HG02571 (cell line): ENCODE measurements around the gene KRTAP5-11.
"Not testable (repeated sequence)": the region's sequence is repeated elsewhere in the genome, so short reads cannot be mapped to it uniquely, and the experiment has no call there.

Experiments
- ATAC-seq: cut with Tn5 transposase; IDR thresholded peaks from one replicate; pipeline ENCODE4 v1.9.1; 2021; ENCODE audit warnings: mild to moderate bottlenecking, moderate library complexity; ENCODE audit not compliant: unreplicated experiment

Gene KRTAP5-11

GRCh38 chr11:71558996-71559395, 23.7 kb downstream of the KRTAP5-11 start:
- no peak for ATAC-seq

DNA sequence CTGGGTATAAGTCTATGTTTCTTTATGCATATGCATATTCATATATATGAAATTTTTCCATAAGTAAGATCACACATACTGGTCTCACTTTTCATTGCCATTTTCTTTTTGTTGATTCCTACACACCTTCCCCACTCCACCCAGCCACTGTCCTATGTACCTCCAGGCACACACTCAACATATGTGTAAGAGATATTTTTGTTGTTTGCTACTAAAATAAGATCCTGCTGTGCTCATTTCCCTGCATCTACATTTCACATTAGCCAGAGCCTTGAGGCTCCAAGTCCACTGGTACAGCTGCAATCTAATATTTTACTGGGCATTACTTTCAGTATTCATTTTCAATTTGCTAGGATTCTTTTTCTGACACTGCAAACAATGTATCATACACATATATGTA, 25.4 kb downstream of the KRTAP5-11 start:
- no peak for ATAC-seq

- no peak for ATAC-seq
Observed at GRCh38 chr11:71556018-71556417, 26.7 kb downstream of the KRTAP5-11 start.

GRCh38 chr11:71555508-71555907, 27.2 kb downstream of the KRTAP5-11 start:
- no peak for ATAC-seq

DNA sequence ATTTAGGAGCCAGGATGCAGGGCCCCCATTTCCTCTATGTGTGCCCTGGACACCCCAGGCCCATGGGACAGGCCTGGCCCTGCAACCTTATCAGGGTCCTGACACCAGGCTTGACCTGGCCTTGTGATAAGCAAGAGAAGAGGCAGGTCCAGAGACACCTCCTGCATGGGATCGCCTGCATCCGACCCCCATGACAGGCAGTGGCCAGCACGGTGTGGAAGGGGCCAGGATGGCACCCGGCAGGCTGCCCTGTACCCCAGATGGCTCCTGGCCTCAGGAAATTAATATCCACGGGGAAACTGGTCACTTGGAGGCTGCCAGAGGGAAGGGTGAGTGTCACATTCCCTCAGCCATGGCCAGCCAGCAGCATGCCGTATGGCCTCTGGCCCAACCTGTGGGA, 27.7 kb downstream of the KRTAP5-11 start:
- no peak for ATAC-seq

DNA sequence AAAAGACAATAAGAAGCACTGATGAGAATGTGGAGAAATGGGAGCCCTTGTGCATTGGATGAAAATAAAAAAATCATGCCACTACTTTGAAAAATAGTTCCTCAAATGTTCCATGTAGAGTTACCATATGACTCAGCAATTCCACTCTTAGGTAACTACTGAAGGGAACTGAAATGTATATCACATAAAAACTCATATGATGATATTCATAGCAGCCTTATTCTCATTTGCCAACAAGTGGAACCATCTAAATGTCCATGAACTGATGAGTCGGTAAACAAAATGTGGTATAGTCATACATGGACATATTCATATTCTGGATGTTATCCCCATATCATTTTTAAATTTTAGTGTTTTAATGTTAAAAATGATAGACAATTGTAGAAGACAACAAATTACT, 31.0 kb downstream of the KRTAP5-11 start:
- no peak for ATAC-seq

DNA sequence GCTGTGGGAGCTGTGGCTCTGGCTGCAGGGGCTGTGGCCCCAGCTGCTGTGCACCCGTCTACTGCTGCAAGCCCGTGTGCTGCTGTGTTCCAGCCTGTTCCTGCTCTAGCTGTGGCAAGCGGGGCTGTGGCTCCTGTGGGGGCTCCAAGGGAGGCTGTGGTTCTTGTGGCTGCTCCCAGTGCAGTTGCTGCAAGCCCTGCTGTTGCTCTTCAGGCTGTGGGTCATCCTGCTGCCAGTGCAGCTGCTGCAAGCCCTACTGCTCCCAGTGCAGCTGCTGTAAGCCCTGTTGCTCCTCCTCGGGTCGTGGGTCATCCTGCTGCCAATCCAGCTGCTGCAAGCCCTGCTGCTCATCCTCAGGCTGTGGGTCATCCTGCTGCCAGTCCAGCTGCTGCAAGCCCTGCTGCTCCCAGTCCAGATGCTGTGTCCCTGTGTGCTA, 33.9 kb downstream of the KRTAP5-11 start:
- no peak for ATAC-seq

- ATAC-seq: no peak
Observed at GRCh38 chr11:71548120-71548519, 34.6 kb downstream of the KRTAP5-11 start, which contains the start of gene KRTAP5-9. TSS of gene KRTAP5-9 (plus strand) at chr11:71548420. CDS start at chr11:71548658, 238 bp downstream.

DNA sequence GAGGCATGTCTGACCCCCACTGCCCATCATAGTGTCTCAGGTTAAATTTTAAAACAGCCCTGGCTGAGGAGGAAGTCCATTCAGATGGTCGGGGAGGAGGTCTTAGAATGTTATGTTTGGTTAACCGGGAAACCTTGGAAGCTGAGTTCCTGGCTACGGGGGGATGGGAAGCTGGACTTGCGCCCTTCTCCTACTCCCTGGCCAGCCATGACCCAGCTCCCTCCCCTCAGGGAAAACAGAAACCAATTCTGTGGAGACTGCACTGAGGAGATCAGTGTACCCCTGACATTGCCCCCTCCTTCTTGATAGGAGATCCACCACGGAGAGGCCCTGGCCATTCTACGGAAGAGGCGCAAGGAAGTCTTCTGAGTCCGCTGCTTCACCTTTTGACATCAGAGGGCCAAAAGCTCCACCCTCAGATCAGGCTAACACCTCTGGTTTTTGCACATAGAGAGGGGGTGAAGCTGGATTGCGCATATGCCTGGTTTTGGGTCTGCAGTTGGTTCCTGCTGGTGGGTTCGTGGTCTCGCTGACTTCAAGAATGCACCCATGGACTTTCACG, 37.2 kb downstream of the KRTAP5-11 start:
- no peak for ATAC-seq

DNA sequence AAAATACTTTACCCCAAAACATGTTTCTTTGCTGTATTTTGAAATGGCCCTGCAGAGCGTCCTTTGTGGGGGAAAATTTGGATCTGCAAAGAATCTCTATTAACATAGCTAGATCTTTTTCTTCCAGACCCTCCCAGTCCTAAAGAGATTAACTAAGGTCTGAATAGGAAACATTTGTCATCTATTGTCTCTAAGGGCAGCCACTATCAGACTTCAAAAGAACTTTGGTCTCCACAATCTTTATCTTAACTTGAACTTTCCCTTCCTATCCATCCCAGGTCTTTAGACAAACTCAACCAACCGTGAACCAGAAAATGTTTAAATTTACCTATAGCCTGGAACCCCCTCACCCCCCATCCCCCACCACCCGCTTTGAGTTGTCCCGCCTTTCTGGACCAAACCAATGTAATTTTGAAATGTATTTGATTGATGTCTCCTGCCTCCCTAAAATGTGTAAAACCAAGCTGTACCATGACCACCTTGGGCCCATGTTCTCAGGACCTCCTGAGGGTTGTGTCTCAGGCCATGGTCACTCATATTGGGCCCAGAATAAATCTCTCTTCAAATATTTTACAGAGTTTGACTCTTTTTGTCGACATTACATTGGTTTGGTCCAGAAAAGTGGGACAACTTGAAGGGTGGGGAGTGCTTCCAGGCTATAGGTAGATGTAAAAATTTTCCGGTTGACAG, 38.0 kb downstream of the KRTAP5-11 start:
- ATAC-seq: no peak

GRCh38 chr11:71543866-71544265, 38.8 kb downstream of the KRTAP5-11 start:
- ATAC-seq: no peak

- ATAC-seq: no peak
Observed at GRCh38 chr11:71542879-71543777, 39.5 kb downstream of the KRTAP5-11 start.

DNA sequence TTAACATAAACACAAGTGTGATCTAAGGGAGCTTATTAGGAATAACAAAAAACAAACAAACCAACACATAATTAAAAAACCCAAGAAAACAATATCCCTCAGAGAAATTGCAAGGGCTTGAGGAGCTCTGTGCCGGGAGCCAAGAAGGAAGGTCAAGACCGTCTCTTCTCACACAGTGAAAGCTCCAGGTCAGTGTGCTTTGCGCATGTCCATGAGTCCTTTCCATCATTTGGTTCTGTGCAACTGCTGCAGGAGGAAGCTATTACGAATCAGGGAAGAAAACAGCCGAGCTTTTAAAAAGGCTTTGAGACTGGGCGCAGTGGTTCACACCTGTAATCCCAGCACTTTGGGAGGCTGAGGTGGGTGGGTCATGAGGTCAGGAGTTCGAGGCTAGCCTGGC, 40.3 kb downstream of the KRTAP5-11 start:
- no peak for ATAC-seq

GRCh38 chr11:71540521-71541304, 42.0 kb downstream of the KRTAP5-11 start:
- not testable (repeated sequence) for ATAC-seq

DNA sequence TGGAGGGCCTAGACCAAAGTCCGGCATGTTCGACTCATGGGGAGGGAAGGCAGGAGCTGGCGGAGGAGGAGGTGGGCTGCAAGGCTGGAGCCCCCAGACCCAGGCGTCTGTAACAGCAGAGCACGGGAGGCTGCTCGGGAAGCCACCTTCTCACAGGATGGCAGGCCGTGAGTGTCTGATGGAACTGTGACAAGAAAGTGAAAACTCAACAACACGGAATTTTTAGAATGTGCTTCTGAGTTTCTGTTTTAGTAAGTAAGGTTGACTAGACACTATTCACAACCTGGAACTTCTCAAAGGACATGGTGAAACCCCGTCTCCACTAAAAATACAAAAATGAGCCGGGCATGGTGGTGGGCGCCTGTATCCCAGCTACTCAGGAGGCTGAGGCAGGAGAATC, 42.7 kb downstream of the KRTAP5-11 start:
- not testable (repeated sequence) for ATAC-seq

DNA sequence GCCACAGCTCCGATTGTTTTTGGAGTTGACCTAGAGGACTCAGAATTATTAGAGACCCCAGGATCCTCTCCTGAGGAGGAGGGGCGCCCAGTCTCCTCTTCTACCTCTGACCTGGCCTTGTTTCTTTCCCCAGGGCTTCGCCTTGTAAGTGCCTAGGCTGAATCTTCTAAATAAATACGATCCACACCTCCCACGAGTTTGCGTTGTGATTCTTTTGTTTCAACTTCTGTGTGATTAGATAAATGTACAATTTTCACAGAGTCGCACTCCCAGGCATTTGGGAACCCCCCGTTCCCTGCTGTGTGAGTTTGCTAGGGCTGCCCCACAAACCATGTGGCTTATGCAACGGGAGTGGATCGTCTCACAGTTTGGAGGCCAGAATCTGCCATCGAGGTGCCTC, 43.7 kb downstream of the KRTAP5-11 start:
- ATAC-seq: no peak

GRCh38 chr11:71538666-71538990, 44.0 kb downstream of the KRTAP5-11 start:
- no peak for ATAC-seq

- not testable (repeated sequence) for ATAC-seq
Observed at GRCh38 chr11:71537977-71538665, 44.6 kb downstream of the KRTAP5-11 start, which contains the start of gene KRTAP5-8. TSS of gene KRTAP5-8 (plus strand) at chr11:71538025. CDS start at chr11:71538056, 31 bp downstream.

GRCh38 chr11:71537537-71537936, 45.1 kb downstream of the KRTAP5-11 start:
- ATAC-seq: no peak

DNA sequence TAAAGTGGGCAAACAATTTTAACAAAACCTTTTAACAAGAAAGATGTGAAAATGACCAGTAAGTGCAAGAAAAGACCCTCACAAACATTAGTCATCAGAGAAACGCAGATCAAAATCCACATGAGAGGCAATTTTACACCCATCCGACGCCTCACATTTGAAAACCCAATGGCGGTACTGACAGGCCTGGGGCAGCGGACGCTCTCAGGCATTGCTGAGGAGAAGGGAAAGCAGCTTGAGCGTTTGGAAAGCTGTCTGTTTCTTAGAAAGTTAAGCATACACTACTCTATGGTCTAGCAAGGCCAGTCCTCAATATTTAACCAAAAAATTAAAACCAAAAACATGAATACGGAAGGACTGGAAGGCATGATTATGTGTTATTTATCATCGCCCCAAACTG, 46.9 kb downstream of the KRTAP5-11 start:
- ATAC-seq: no peak
